Stimulated activated CD8-positive, alpha-beta memory T cell treated with anti-CD3 and anti-CD28 coated beads, Interleukin-7, amount 100 ng/mL, for 24 hours (primary cell): ENCODE measurements around the gene TFPI2.

ENCODE experiments used
- DNase-seq: peaks from one replicate; pipeline ENCODE4 v3.0.0-alpha.2; 2020; ENCODE audit warnings: low read depth

TFPI2 gene

GRCh38 chr7:93858857-93859256 lies 31.7 kb downstream of the TFPI2 start:
- DNase-seq: no peak

GRCh38 chr7:93856323-93856722 lies 34.2 kb downstream of the TFPI2 start:
- DNase-seq: no peak

GRCh38 chr7:93855797-93856196 lies 34.8 kb downstream of the TFPI2 start:
- no peak for DNase-seq

GRCh38 chr7:93854480-93854879 lies 36.1 kb downstream of the TFPI2 start:
- no peak for DNase-seq

GRCh38 chr7:93851536-93851935 lies 39.0 kb downstream of the TFPI2 start:
- no peak for DNase-seq

- DNase-seq: no peak
Measured at GRCh38 chr7:93843260-93843659, 47.3 kb downstream of the TFPI2 start.

GRCh38 chr7:93838966-93839365 lies 51.6 kb downstream of the TFPI2 start:
- no peak for DNase-seq

- no peak for DNase-seq
Measured at GRCh38 chr7:93837245-93837644, 53.3 kb downstream of the TFPI2 start.

GRCh38 chr7:93836116-93836515 lies 54.4 kb downstream of the TFPI2 start:
- no peak for DNase-seq

- DNase-seq: no peak
Measured at GRCh38 chr7:93835702-93836101, 54.9 kb downstream of the TFPI2 start.
